Endothelial cell of umbilical vein (primary cell): ENCODE measurements around the gene CROCC2. TPM values are rescaled to one million over a fixed set of nuclear protein-coding genes. Genes with fewer than 3 reads are reported as not detected.

ENCODE experiments used
- BruUV-seq: library from RNA; stranded (reverse); fragments of 400-500 nt; replicated peaks from 2 replicates; lab custom pipeline; 2021; lab: Mats Ljungman, UMichigan
- CTCF ChIA-PET: fragments of 300-600, 350-600 bp; sonication (Branson Sonifier 250); formaldehyde crosslinking; loops from one replicate; lab custom pipeline; 2021; ENCODE audit warnings: antibody characterized with exemption, inconsistent platforms; lab: Charles Lee
- POLR2A ChIA-PET: fragments of 300-600, 350-600 bp; sonication (Branson Sonifier 250); formaldehyde crosslinking; loops from one replicate; lab custom pipeline; 2021; ENCODE audit warnings: antibody characterized with exemption, inconsistent platforms; lab: Charles Lee
- DNase-seq: peaks from one replicate; pipeline ENCODE4 v3.0.0-alpha.2; 2011; ENCODE audit warnings: low read depth, low spot score
- FAIRE-seq: peaks from 2 replicates; lab custom pipeline; 2011; peaks lifted over from hg19 to GRCh38; lab: Jason Lieb, UNC
- H2AFZ ChIP-seq: 2 replicates; pipeline ENCODE4 v1.6.0; 2012; ENCODE audit warnings: low read depth, low read length, control low read depth, inconsistent platforms
- H3K27ac ChIP-seq: 2 replicates; pipeline ENCODE4 v1.5.1; 2011; ENCODE audit warnings: low read depth, mild to moderate bottlenecking, control low read depth, low read length, moderate library complexity; ENCODE audit not compliant: insufficient read depth
- H3K27me3 ChIP-seq, 2 experiments: 2 replicates each; pipeline versions ENCODE4 v1.6.0 to v1.6.1; 2011; ENCODE audit warnings: low read length in 2 of 2, mixed read lengths in 1 of 2; ENCODE audit not compliant: control insufficient read depth in 2 of 2, insufficient read depth in 2 of 2
- H3K36me3 ChIP-seq, 2 experiments: 2 replicates in 1 of 2; 3 replicates in 1 of 2; pipeline ENCODE4 v1.5.1; 2011; ENCODE audit warnings: low read length in 2 of 2, mild to moderate bottlenecking in 1 of 2, moderate library complexity in 1 of 2; ENCODE audit not compliant: control insufficient read depth in 2 of 2, insufficient read depth in 2 of 2; ENCODE audit errors: extremely low read depth in 1 of 2
- H3K4me1 ChIP-seq: 3 replicates; pipeline ENCODE4 v1.5.1; 2011; ENCODE audit warnings: mild to moderate bottlenecking, low read length; ENCODE audit not compliant: control insufficient read depth, insufficient read depth; ENCODE audit errors: extremely low read depth
- H3K4me2 ChIP-seq: 2 replicates; pipeline ENCODE4 v1.6.1; 2011; ENCODE audit warnings: low read length, control low read depth, mixed read lengths; ENCODE audit not compliant: insufficient read depth
- H3K4me3 ChIP-seq, 3 experiments: fragments of 200-600 bp in 1 of 3; sonication (generic), shearing (Covaris generic) in 1 of 3; replicated peaks in 1 of 3; 2 replicates each; pipeline ENCODE4 v1.5.1; 2011 to 2016; ENCODE audit warnings: control low read depth in 3 of 3, low read length in 3 of 3, mild to moderate bottlenecking in 2 of 3, inconsistent platforms in 1 of 3, low read depth in 1 of 3, moderate library complexity in 1 of 3; ENCODE audit not compliant: insufficient read depth in 1 of 3
- H3K79me2 ChIP-seq: 2 replicates; pipeline ENCODE4 v1.6.0; 2012; ENCODE audit warnings: low read length, inconsistent platforms; ENCODE audit not compliant: control insufficient read depth, insufficient read depth
- H3K9ac ChIP-seq: replicated peaks from 2 replicates; pipeline ENCODE3; 2011; ENCODE audit warnings: low read length, control low read depth; ENCODE audit not compliant: insufficient read depth; ENCODE audit errors: extremely low read depth
- H3K9me1 ChIP-seq: replicated peaks from 3 replicates; pipeline ENCODE4 v1.6.0; 2011; ENCODE audit warnings: mild to moderate bottlenecking, low read length; ENCODE audit not compliant: control insufficient read depth, insufficient read depth; ENCODE audit errors: extremely low read depth
- H3K9me3 ChIP-seq: replicated peaks from 2 replicates; pipeline ENCODE4 v1.5.1; 2012; ENCODE audit warnings: low read length, inconsistent platforms; ENCODE audit not compliant: control insufficient read depth, insufficient read depth
- H4K20me1 ChIP-seq: replicated peaks from 2 replicates; pipeline ENCODE3; 2011; ENCODE audit warnings: mild to moderate bottlenecking, low read length; ENCODE audit not compliant: control insufficient read depth, insufficient read depth; ENCODE audit errors: extremely low read depth
- EZH2 ChIP-seq: IDR thresholded peaks from 2 replicates; pipeline ENCODE4 v1.6.1; 2012; ENCODE audit warnings: borderline replicate concordance, low read depth, mild to moderate bottlenecking, moderate library complexity, low read length, inconsistent platforms; ENCODE audit not compliant: severe bottlenecking
- GATA2 ChIP-seq: IDR thresholded peaks from 2 replicates; pipeline ENCODE4 v1.7.0; 2011; ENCODE audit warnings: low read depth, mild to moderate bottlenecking, moderate library complexity, mixed read lengths, low read length; ENCODE audit not compliant: insufficient read length, insufficient read depth
- JUN ChIP-seq: IDR thresholded peaks from 2 replicates; pipeline ENCODE4 v1.6.1; 2011; ENCODE audit warnings: borderline replicate concordance, low read depth; ENCODE audit not compliant: insufficient read length, insufficient read depth
- MYC ChIP-seq: IDR thresholded peaks from one replicate; pipeline ENCODE4 v1.6.1; 2011; ENCODE audit warnings: mild to moderate bottlenecking, low read depth, low read length
- POLR2A ChIP-seq: IDR thresholded peaks from 2 replicates; pipeline ENCODE4 v1.6.1; 2012; ENCODE audit warnings: low read depth, mild to moderate bottlenecking, control low read depth, low read length
- POLR2AphosphoS5 ChIP-seq: IDR thresholded peaks from 2 replicates; pipeline ENCODE4 v1.6.1; 2012; ENCODE audit warnings: low read depth, mild to moderate bottlenecking, control low read depth, low read length, moderate library complexity; ENCODE audit not compliant: insufficient read depth
- dilution Hi-C: fragments of 300-500 bp; cut with MboI; formaldehyde crosslinking; loops from one replicate; pipeline ENCODE4 v1.15.0; 2019; ENCODE audit warnings: low sequenced_read_pairs; ENCODE audit not compliant: extremely low pct_ligation_motif_present
- intact Hi-C: fragments of 100-400 bp; cut with micrococcal nuclease; formaldehyde crosslinking; loops from one replicate; pipeline ENCODE4 v1.10.0; 2022
- polyA plus RNA-seq, 4 experiments: library from polyadenylated mRNA; depleted of rRNA in 3 of 4; stranded (reverse) in 3 of 4; unstranded in 1 of 4; fragments of >200 nt; gene quantifications; 2 replicates each; pipeline versions ENCODE4 v1.2.1 to v1.2.3, GENCODE V29; 2011 to 2012; ENCODE audit warnings: missing spikeins in 1 of 4
- total RNA-seq: library from RNA; stranded (reverse); gene quantifications from 2 replicates; pipeline ENCODE4 v1.2.3, GENCODE V29; 2021
- TF ChIP-seq, protein P1 (sequence below), 2 donors: IDR thresholded peaks; 1 replicate in 1 of 2; 2 replicates in 1 of 2; pipeline ENCODE4 v1.5.1; 2011; ENCODE audit warnings: low read length in 2 of 2, mild to moderate bottlenecking in 2 of 2, moderate library complexity in 2 of 2, control low read depth in 1 of 2, inconsistent platforms in 1 of 2, low read depth in 1 of 2; ENCODE audit not compliant: insufficient read depth in 1 of 2; ENCODE audit errors: extremely low read depth in 1 of 2
- TF ChIP-seq, protein P2 (sequence below): IDR thresholded peaks from 2 replicates; pipeline ENCODE4 v1.6.1; 2011; ENCODE audit not compliant: insufficient read depth, insufficient read length

CROCC2 gene
- total and polyA plus RNA-seq, 2 donors (not counting 3 experiments of a cell fraction or from before 2014, with no cell fraction given), result not detected

DNA sequence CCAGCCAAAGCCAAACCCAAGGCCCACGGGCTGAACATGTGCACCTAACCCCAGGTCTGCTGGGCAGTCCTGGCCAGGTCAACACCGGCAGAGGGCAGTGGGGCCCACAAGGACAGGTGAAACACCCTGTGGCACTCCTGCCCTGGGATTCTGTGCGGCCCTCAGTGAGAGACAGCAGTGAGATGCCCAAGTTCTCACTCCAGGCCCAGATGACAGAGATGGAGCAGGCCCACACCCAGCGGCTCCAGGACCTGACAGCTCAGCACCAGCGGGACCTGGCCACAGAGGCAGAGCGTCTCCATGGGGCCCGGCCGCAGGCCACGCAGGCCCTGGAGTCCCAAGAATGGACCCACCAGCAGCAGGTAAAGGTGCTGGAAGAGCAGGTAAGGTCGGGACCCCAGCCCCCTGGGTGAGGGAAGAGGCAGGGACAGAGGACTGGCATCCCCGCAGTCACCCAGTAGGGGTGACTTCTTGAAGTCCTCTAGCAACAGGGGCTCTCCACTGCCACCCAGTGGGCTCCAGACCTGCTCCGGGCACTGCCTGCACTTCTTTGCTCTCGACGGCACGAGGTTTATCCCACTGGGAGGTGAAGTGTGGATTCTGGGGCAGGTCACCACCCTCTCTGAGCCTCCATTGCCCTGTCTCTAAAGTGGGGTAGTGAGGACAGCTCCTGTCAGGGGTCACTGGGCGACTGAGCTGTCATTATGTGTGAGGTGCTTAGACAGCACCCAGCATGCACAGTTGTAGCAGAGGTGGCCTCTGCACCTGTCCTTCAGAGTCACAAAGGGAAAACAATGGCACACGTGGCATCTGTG, 83.5 kb downstream of the CROCC2 start:
- dilution Hi-C loops, result no loop called here
- H4K20me1 ChIP-seq, result no peaks in the 10 kb centered on the region
- H2AFZ ChIP-seq, result no peak overlapping the region
- no peaks in the 10 kb centered on the region for H3K36me3 ChIP-seq
- H3K4me2 ChIP-seq, result no peak overlapping the region
- H3K79me2 ChIP-seq, result no peaks in the 10 kb centered on the region
- H3K27me3 ChIP-seq, result no peaks in the 10 kb centered on the region
- no peaks in the 10 kb centered on the region for H3K9me1 ChIP-seq
- peak; percentile 63 for FAIRE-seq
- intact Hi-C loops, result loop anchor here (1.0 to 10.0 kb wide), 6 partner anchors 113 to 425 kb away; partner anchors contain the start of genes DUSP28, HDLBP, MTERF4 and PPP1R7
- no peak overlapping the region for H3K4me3 ChIP-seq
- H3K9me3 ChIP-seq, result no peaks in the 10 kb centered on the region
- peak; percentile 37 for DNase-seq
- POLR2A ChIA-PET, result no interaction called here
- TF ChIP-seq, protein P1, sequence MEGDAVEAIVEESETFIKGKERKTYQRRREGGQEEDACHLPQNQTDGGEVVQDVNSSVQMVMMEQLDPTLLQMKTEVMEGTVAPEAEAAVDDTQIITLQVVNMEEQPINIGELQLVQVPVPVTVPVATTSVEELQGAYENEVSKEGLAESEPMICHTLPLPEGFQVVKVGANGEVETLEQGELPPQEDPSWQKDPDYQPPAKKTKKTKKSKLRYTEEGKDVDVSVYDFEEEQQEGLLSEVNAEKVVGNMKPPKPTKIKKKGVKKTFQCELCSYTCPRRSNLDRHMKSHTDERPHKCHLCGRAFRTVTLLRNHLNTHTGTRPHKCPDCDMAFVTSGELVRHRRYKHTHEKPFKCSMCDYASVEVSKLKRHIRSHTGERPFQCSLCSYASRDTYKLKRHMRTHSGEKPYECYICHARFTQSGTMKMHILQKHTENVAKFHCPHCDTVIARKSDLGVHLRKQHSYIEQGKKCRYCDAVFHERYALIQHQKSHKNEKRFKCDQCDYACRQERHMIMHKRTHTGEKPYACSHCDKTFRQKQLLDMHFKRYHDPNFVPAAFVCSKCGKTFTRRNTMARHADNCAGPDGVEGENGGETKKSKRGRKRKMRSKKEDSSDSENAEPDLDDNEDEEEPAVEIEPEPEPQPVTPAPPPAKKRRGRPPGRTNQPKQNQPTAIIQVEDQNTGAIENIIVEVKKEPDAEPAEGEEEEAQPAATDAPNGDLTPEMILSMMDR (IDR thresholded peaks at IDR 0.05; ENCODE audit: extremely low read depth in 1 of 2, insufficient read depth in 1 of 2, low read depth in 1 of 2, low read length in 2 of 2), result peak; percentile 58 to 81
- no peak for TF ChIP-seq POLR2AphosphoS5
- no peak overlapping the region for H3K9ac ChIP-seq
- CTCF ChIA-PET, result interaction anchor here (0.6 to 3.9 kb wide), 8 partner anchors 9 to 139 kb away, joined by 3 to 32 read pairs (median 4); partner anchors contain the start of gene SNED1
- peaks cover 30% of the 10 kb centered on the region for H3K4me1 ChIP-seq
- H3K27ac ChIP-seq, result no peak overlapping the region
- BruUV-seq, result no TSS peak

DNA sequence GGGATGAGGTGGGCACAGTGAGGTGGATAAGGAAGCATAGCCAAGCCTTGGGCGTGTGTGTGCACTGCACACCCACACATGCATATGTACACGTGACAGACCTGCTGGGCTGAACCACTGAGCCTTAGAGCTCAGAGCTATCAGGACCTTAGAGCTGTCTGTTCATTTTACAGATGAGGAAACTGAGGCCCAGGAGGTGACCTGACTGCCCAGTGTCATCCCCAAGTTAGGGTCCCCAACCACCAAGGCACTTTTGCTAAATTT, 84.1 kb downstream of the CROCC2 start:
- BruUV-seq, result no TSS peak
- dilution Hi-C loops (no loop called here), intact Hi-C loops (loop anchor here (2.0 to 10.0 kb wide), 5 partner anchors 113 to 425 kb away; partner anchors contain the start of genes DUSP28, HDLBP, MTERF4 and PPP1R7)
- peaks cover 30% of the 10 kb centered on the region for H3K4me1 ChIP-seq
- no peaks in the 10 kb centered on the region for H3K9me1 ChIP-seq
- H3K27me3 ChIP-seq, result no peaks in the 10 kb centered on the region
- DNase-seq, result no peak
- H3K36me3 ChIP-seq, result no peaks in the 10 kb centered on the region
- H2AFZ ChIP-seq, result no peak overlapping the region
- FAIRE-seq, result no peak
- no peak overlapping the region for H3K4me3 ChIP-seq
- H3K9ac ChIP-seq, result no peak overlapping the region
- no peaks in the 10 kb centered on the region for H3K79me2 ChIP-seq
- no peak overlapping the region for H3K27ac ChIP-seq
- no peak overlapping the region for H3K4me2 ChIP-seq
- H3K9me3 ChIP-seq, result no peaks in the 10 kb centered on the region
- ChIA-PET CTCF (interaction anchor here (0.7 to 3.9 kb wide), 4 partner anchors 20 to 139 kb away, joined by 3 to 32 read pairs (median 6); no protein-coding TSS in a partner anchor), POLR2A (no interaction called here)
- TF ChIP-seq MYC (no peak), POLR2AphosphoS5 (no peak), POLR2A (no peak), GATA2 (no peak), JUN (no peak), EZH2 (no peak)
- TF ChIP-seq, protein P1 (IDR thresholded peaks at IDR 0.05; ENCODE audit: extremely low read depth in 1 of 2, insufficient read depth in 1 of 2, low read depth in 1 of 2, low read length in 2 of 2), result no peak
- TF ChIP-seq, protein P2, sequence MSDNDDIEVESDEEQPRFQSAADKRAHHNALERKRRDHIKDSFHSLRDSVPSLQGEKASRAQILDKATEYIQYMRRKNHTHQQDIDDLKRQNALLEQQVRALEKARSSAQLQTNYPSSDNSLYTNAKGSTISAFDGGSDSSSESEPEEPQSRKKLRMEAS, result no peak
- H4K20me1 ChIP-seq, result no peaks in the 10 kb centered on the region
